CD14-positive monocyte (primary cell): ENCODE measurements around the gene NID2. TPM values are rescaled to one million over a fixed set of nuclear protein-coding genes. Genes with fewer than 3 reads are reported as not detected.

Source experiments
- DNase-seq, 3 donors: peaks; one replicate each; pipeline ENCODE4 v3.0.0-alpha.2; 2011 to 2022
- H2AFZ ChIP-seq: 2 replicates; pipeline ENCODE4 v1.6.0; 2012; ENCODE audit warnings: mild to moderate bottlenecking, low read depth, low read length, inconsistent platforms; ENCODE audit not compliant: insufficient read depth, poor library complexity, severe bottlenecking
- H3K27ac ChIP-seq, 2 donors: 1 replicate in 1 of 2; 2 replicates in 1 of 2; pipeline ENCODE4 v1.5.1; 2012 to 2013; ENCODE audit warnings: low read length in 2 of 2, control low read depth in 1 of 2, inconsistent platforms in 1 of 2, low read depth in 1 of 2, mild to moderate bottlenecking in 1 of 2
- H3K27me3 ChIP-seq, 2 donors: one replicate each; pipeline versions ENCODE4 v1.6.0 to v1.6.1; 2011 to 2013; ENCODE audit warnings: low read length in 2 of 2; ENCODE audit not compliant: control insufficient read depth in 2 of 2, insufficient read depth in 2 of 2
- H3K36me3 ChIP-seq, 2 donors: replicated peaks in 1 of 2; 1 replicate in 1 of 2; 2 replicates in 1 of 2; pipeline versions ENCODE4 v1.5.1 to v1.6.1; 2012 to 2013; ENCODE audit warnings: low read length in 2 of 2, control low read depth in 1 of 2, inconsistent platforms in 1 of 2, mild to moderate bottlenecking in 1 of 2; ENCODE audit not compliant: insufficient read depth in 2 of 2, control insufficient read depth in 1 of 2
- H3K4me1 ChIP-seq, 2 donors: 1 replicate in 1 of 2; 2 replicates in 1 of 2; pipeline versions ENCODE4 v1.5.1 to v1.6.1; 2012 to 2013; ENCODE audit warnings: low read length in 2 of 2, control low read depth in 1 of 2, inconsistent platforms in 1 of 2, mild to moderate bottlenecking in 1 of 2, moderate library complexity in 1 of 2; ENCODE audit not compliant: insufficient read depth in 2 of 2, control insufficient read depth in 1 of 2
- H3K4me2 ChIP-seq: replicated peaks from 2 replicates; pipeline ENCODE3; 2012; ENCODE audit warnings: low read length, moderate library complexity, mild to moderate bottlenecking; ENCODE audit not compliant: poor library complexity, severe bottlenecking; ENCODE audit errors: extremely low read depth
- H3K4me3 ChIP-seq, 3 experiments: fragments of 200-600 bp in 1 of 3; sonication (generic) in 1 of 3; replicated peaks in 1 of 3; 1 replicate in 2 of 3; 2 replicates in 1 of 3; pipeline ENCODE4 v1.5.1; 2011 to 2013; ENCODE audit warnings: low read length in 3 of 3, mild to moderate bottlenecking in 3 of 3, control low read depth in 2 of 3, low read depth in 2 of 3, inconsistent platforms in 1 of 3, moderate library complexity in 1 of 3
- H3K79me2 ChIP-seq: 2 replicates; pipeline ENCODE4 v1.6.0; 2012; ENCODE audit warnings: mild to moderate bottlenecking, control low read depth, inconsistent platforms, low read length, moderate library complexity; ENCODE audit not compliant: insufficient read depth
- H3K9ac ChIP-seq: 2 replicates; pipeline ENCODE4 v1.6.0; 2017; ENCODE audit warnings: low read length, mild to moderate bottlenecking; ENCODE audit not compliant: insufficient read depth, poor library complexity, severe bottlenecking
- H3K9me3 ChIP-seq, 2 donors: replicated peaks in 1 of 2; 1 replicate in 1 of 2; 2 replicates in 1 of 2; pipeline versions ENCODE4 v1.5.1 to v1.6.1; 2012 to 2013; ENCODE audit warnings: low read length in 2 of 2, control low read depth in 1 of 2; ENCODE audit not compliant: control insufficient read depth in 1 of 2, insufficient read depth in 1 of 2
- H4K20me1 ChIP-seq: 2 replicates; pipeline ENCODE4 v1.6.0; 2012; ENCODE audit warnings: mild to moderate bottlenecking, low read length, control low read depth, moderate library complexity; ENCODE audit not compliant: insufficient read depth
- H3K27ac Mint-ChIP-seq, 7 donors: one replicate each; pipeline ENCODE4 v1.8.0; 2020; ENCODE audit warnings: mild to moderate bottlenecking in 7 of 7, mixed read lengths in 7 of 7, moderate library complexity in 6 of 7, inconsistent platforms in 2 of 7
- H3K27me3 Mint-ChIP-seq, 3 donors: one replicate each; pipeline ENCODE4 v1.8.0; 2021 to 2022; ENCODE audit warnings: low read depth in 3 of 3, mild to moderate bottlenecking in 3 of 3, mixed read lengths in 3 of 3, moderate library complexity in 3 of 3, inconsistent platforms in 1 of 3
- H3K36me3 Mint-ChIP-seq, 2 donors: one replicate each; pipeline ENCODE4 v1.8.0; 2020; ENCODE audit warnings: mixed read lengths in 2 of 2, inconsistent platforms in 1 of 2, mild to moderate bottlenecking in 1 of 2
- H3K4me1 Mint-ChIP-seq: one replicate; pipeline ENCODE4 v1.8.0; 2020; ENCODE audit warnings: mild to moderate bottlenecking, mixed read lengths
- H3K4me3 Mint-ChIP-seq, 2 donors: one replicate each; pipeline ENCODE4 v1.8.0; 2020; ENCODE audit warnings: mild to moderate bottlenecking in 2 of 2, mixed read lengths in 2 of 2, moderate library complexity in 1 of 2
- H3K9me3 Mint-ChIP-seq, 7 donors: one replicate each; pipeline ENCODE4 v1.8.0; 2020 to 2022; ENCODE audit warnings: mixed read lengths in 7 of 7, mild to moderate bottlenecking in 6 of 7, moderate library complexity in 6 of 7, inconsistent platforms in 2 of 7
- CTCF ChIP-seq: fragments of 200-600 bp; IDR thresholded peaks from one replicate; pipeline ENCODE4 v1.8.0; 2022; ENCODE audit warnings: antibody characterized with exemption, mild to moderate bottlenecking
- WGBS: methylation state at CpG from one replicate; pipeline ENCODE4 v1.1.5; 2013; ENCODE audit warnings: missing lambda C conversion rate; ENCODE audit not compliant: insufficient coverage; 5-methylcytosine and 5-hydroxymethylcytosine counted together
- intact Hi-C, 2 donors: fragments of 100-400 bp; cut with micrococcal nuclease; formaldehyde crosslinking; loops; one replicate each; pipeline versions ENCODE4 v1.15.0 to v1.15.1; 2023
- polyA plus RNA-seq, 3 donors: library from polyadenylated mRNA; depleted of rRNA in 1 of 3; unstranded in 2 of 3; stranded (reverse) in 1 of 3; fragments of 300-500 nt in 2 of 3; fragments of >200 nt in 1 of 3; fragmentation: Illumina TruSeq in 2 of 3; gene quantifications; 1 replicate in 2 of 3; 2 replicates in 1 of 3; pipeline ENCODE4 v1.2.3, GENCODE V29; 2012 to 2021

NID2 gene
- polyA plus RNA-seq, 3 donors, result not detected

- Mint-ChIP-seq H3K36me3 (no peaks in the 10 kb centered on the region), H3K4me3 (no peak overlapping the region), H3K4me1 (peaks cover 2% of the 10 kb centered on the region), H3K9me3 (peaks cover 0 to 2% (median 0%) of the 10 kb centered on the region in 7 donors), H3K27me3 (peaks cover 5 to 15% (median 5%) of the 10 kb centered on the region in 3 donors), H3K27ac (no peak overlapping the region)
- H3K27ac ChIP-seq, result no peak overlapping the region
- intact Hi-C loops, result no loop called here
- 90% methylated on average over 2 of the region's 5 CpGs for WGBS
- no peak overlapping the region for H3K4me3 ChIP-seq
- no peak for DNase-seq
- no peaks in the 10 kb centered on the region for H3K79me2 ChIP-seq
- no peak overlapping the region for H3K9ac ChIP-seq
- H3K9me3 ChIP-seq, result no peaks in the 10 kb centered on the region
- no peak overlapping the region for H3K4me2 ChIP-seq
- H3K4me1 ChIP-seq, result no peaks in the 10 kb centered on the region
- no peaks in the 10 kb centered on the region for H4K20me1 ChIP-seq
- no peak for TF ChIP-seq CTCF
- H2AFZ ChIP-seq, result no peak overlapping the region
- peaks cover 5 to 13% of the 10 kb centered on the region in 2 donors for H3K27me3 ChIP-seq
- H3K36me3 ChIP-seq, result no peaks in the 10 kb centered on the region
Observed at GRCh38 chr14:52061390-52061789, 7.5 kb downstream of the NID2 start.

- WGBS, result 83% methylated on average over 3 of the region's 6 CpGs
- Histone ChIP-seq H3K27me3 (peaks cover 2 to 7% of the 10 kb centered on the region in 2 donors), H3K36me3 (no peaks in the 10 kb centered on the region), H3K79me2 (no peaks in the 10 kb centered on the region), H3K4me3 (no peak overlapping the region), H3K4me1 (no peaks in the 10 kb centered on the region), H3K9ac (no peak overlapping the region), H2AFZ (no peak overlapping the region), H3K27ac (no peak overlapping the region), H3K9me3 (no peaks in the 10 kb centered on the region), H3K4me2 (no peak overlapping the region), H4K20me1 (no peaks in the 10 kb centered on the region)
- H3K36me3 Mint-ChIP-seq, result no peaks in the 10 kb centered on the region
- intact Hi-C loops, result no loop called here
- H3K4me1 Mint-ChIP-seq, result peaks cover 2% of the 10 kb centered on the region
- H3K27me3 Mint-ChIP-seq, result peaks cover 3 to 15% (median 5%) of the 10 kb centered on the region in 3 donors
- DNase-seq, result no peak
- TF ChIP-seq CTCF, result no peak
- H3K27ac Mint-ChIP-seq, result no peak overlapping the region
- H3K9me3 Mint-ChIP-seq, result peaks cover 0 to 2% (median 0%) of the 10 kb centered on the region in 7 donors
- no peak overlapping the region for H3K4me3 Mint-ChIP-seq
Observed at GRCh38 chr14:52060080-52060479, 8.8 kb downstream of the NID2 start.
